AG04449 (cell line): ENCODE measurements around the gene PTPRO.

Source experiments
- CTCF ChIA-PET: fragments of 350-600 bp; formaldehyde crosslinking; extraction: SDS; loops from one replicate; lab custom pipeline; 2021; ENCODE audit warnings: antibody characterized with exemption; lab: Yijun Ruan, JAX
- POLR2A ChIA-PET: fragments of 400-600, 350-600 bp; formaldehyde crosslinking; extraction: SDS; loops from one replicate; lab custom pipeline; 2020; ENCODE audit warnings: antibody characterized with exemption, inconsistent platforms; lab: Yijun Ruan, JAX
- DNase-seq: peaks from one replicate; pipeline ENCODE4 v3.0.0-alpha.2; 2010; ENCODE audit warnings: low read depth, low spot score
- H3K4me3 ChIP-seq: 2 replicates; pipeline ENCODE4 v1.5.1; 2011; ENCODE audit warnings: low read depth, mild to moderate bottlenecking, control low read depth, low read length
- TF ChIP-seq, protein P1 (sequence below): IDR thresholded peaks from one replicate; pipeline ENCODE4 v1.5.1; 2011; ENCODE audit warnings: mild to moderate bottlenecking, moderate library complexity, low read length, control low read depth, inconsistent platforms; ENCODE audit not compliant: insufficient read depth; ENCODE audit errors: missing control alignments

PTPRO gene

DNA sequence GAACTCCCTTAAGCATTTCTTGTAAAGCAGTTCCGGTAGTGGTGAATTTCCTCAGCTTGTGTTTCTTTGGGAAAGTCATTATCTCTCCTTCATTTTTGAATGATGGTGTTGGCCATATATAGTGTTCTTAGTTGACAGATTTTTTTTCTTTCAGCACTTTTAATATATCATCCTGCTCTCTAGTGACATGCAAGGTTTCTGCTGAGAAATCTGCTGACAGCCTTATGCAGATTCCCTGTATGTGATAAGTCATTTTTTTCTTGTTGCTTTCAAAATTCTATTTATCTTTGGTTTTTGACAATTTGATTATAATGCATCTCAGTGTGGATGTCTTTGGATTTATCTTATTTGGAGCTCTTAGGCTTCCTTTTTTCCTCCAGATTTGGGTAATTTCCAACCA lies 135.7 kb downstream of the PTPRO start:
- TF ChIP-seq, protein P1, sequence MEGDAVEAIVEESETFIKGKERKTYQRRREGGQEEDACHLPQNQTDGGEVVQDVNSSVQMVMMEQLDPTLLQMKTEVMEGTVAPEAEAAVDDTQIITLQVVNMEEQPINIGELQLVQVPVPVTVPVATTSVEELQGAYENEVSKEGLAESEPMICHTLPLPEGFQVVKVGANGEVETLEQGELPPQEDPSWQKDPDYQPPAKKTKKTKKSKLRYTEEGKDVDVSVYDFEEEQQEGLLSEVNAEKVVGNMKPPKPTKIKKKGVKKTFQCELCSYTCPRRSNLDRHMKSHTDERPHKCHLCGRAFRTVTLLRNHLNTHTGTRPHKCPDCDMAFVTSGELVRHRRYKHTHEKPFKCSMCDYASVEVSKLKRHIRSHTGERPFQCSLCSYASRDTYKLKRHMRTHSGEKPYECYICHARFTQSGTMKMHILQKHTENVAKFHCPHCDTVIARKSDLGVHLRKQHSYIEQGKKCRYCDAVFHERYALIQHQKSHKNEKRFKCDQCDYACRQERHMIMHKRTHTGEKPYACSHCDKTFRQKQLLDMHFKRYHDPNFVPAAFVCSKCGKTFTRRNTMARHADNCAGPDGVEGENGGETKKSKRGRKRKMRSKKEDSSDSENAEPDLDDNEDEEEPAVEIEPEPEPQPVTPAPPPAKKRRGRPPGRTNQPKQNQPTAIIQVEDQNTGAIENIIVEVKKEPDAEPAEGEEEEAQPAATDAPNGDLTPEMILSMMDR: no peak
- no peak for DNase-seq
- no peak overlapping the region for H3K4me3 ChIP-seq
- ChIA-PET CTCF (interaction anchor here (0.9 kb wide), 1 partner anchor 12 kb away, joined by 3 read pairs; no protein-coding TSS in a partner anchor), POLR2A (no interaction called here)

DNA sequence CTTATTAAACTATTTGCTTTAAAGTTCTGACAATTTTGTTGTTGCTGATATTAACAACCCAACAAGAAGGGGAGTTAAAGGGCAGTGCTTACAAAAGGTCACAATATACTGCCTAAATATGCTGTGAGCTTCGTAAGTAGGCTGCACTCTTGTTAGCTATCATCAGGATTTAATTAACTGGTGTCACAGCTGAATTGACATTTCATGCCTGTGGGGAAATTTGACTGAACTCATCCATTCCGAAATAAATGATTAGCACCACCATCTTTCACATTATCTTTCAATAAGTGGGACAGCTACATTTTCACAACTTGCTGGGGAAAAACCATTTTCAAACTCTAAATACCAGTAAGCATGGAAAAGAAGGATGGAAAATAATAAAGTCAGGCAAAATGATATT lies 146.6 kb downstream of the PTPRO start:
- CTCF ChIA-PET: no interaction called here
- no peak overlapping the region for H3K4me3 ChIP-seq
- POLR2A ChIA-PET: no interaction called here
- no peak for DNase-seq
- TF ChIP-seq, protein P1: no peak

DNA sequence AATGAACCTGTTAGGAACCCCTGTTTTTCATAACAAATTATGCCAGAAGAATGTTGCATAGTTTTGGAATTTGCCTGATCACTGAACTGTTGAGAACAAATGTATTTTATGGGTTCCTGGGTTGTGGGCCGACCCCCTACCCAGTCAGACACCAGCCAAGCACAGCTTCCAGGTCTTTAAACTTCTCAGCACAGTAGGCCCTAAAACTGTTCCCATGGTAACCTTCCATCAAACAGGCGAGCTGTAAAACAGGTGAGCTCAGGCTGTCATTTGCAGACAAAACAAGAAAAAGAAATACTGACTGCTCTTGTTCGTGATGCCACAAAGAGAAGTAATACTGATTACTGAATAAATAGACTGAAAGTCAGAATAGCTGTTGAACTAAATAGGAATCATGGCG lies 147.0 kb downstream of the PTPRO start:
- ChIA-PET CTCF (interaction anchor here (1.1 kb wide), 1 partner anchor 12 kb away, joined by 3 read pairs; no protein-coding TSS in a partner anchor), POLR2A (no interaction called here)
- no peak overlapping the region for H3K4me3 ChIP-seq
- DNase-seq: no peak
- TF ChIP-seq, protein P1: no peak

GRCh38 chr12:15472036-15472435 lies 149.7 kb downstream of the PTPRO start:
- no peak for DNase-seq
- POLR2A ChIA-PET: no interaction called here
- no peak overlapping the region for H3K4me3 ChIP-seq
- CTCF ChIA-PET: no interaction called here
- TF ChIP-seq, protein P1: no peak

- H3K4me3 ChIP-seq: no peak overlapping the region
- ChIA-PET CTCF (no interaction called here), POLR2A (no interaction called here)
- TF ChIP-seq, protein P1: no peak
- no peak for DNase-seq
Observed at GRCh38 chr12:15474766-15475165, 152.5 kb downstream of the PTPRO start.

- ChIA-PET POLR2A (no interaction called here), CTCF (no interaction called here)
- DNase-seq: no peak
- TF ChIP-seq, protein P1: no peak
- no peak overlapping the region for H3K4me3 ChIP-seq
Observed at GRCh38 chr12:15477761-15478160, 155.5 kb downstream of the PTPRO start.
